NCI-H345 treated with DMSO at 0.1 percent for 48 hours (cell line): ENCODE results near the gene FGF4.
"Not testable (repeated sequence)": the region's sequence is repeated elsewhere in the genome, so short reads cannot be mapped to it uniquely, and the experiment has no call there.

Source experiments
- DNase-seq: peaks from one replicate; lab custom pipeline; 2025; ENCODE audit not compliant: unreplicated experiment; lab: John Stamatoyannopoulos, UW

FGF4 gene

DNA sequence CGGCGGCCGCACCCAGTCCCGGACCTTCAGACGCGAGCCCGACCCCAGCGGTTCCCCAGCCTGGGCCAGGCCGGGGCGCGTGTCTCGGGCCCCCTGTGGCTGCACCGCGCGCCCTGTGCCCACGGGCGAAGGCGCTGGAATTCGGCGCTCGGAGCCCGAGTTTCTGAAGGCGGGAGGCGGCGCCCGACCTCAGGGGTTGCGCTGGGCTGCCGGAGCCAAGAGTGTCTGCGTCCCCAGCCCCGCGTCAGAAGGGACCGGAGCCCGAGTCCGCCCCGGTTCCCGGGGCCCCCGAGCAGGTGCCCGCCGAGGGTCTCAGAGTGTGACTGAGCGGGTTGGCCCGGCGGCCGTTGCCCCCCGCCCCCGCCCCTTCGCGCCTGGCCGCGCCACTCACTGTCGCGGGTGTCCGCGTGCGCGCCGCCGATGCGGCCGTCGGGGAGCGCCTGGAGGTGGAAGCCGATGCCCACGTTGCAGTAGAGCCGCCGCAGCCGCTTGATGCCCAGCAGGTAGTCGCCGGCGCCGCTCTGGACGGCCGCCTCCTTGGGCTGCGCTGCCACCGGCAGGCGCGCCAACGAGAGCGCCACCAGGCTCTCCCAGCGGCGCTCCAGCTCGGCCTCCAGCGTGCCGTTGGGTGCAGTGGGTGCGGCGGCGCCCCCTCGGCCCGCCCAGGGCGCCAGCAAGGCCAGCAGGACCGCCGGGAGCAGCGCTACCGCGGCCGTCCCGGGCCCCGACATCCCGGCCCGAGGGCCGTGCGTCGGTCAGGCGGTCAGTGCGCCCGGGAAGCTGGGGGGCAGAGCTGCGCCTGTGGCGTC, 583 bp downstream of the FGF4 start:
- no peak for DNase-seq

DNA sequence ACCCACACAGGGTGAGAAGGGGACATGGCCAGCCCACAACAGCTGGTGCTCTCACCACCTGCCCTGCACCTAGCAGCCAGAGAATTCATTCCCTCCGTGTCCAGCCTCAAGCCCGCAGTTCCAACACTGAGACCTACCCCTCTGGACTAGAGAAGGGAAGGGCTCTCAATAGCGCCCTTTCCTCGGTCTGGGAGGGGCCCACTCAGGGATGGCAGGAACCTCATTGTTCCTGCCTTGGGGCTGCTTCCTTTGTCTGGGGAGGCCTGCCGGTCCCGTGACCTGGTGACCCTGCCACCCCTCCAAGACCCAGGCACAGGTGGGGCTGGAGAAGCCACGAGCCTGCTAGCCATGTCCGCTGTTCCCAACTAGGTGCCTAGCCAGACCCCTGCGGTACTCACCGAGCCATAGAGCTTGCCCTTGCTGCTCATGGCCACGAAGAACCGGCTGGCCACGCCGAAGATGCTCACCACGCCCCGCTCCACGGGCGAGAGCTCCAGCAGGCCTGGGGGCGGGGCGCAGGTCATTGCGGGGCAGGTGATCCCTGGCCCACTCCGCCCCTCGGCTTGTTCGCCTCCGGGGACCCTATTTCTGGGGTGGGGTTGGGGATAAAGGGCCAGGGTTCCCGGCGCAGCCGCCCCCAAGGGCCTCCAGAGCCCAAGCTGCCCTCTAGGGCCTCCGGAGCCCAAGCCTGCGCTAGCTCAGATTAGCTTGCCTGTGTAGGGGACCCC, 1.4 kb downstream of the FGF4 start:
- DNase-seq = no peak

GRCh38 chr11:69771466-69771865, 3.7 kb downstream of the FGF4 start:
- no peak for DNase-seq

DNA sequence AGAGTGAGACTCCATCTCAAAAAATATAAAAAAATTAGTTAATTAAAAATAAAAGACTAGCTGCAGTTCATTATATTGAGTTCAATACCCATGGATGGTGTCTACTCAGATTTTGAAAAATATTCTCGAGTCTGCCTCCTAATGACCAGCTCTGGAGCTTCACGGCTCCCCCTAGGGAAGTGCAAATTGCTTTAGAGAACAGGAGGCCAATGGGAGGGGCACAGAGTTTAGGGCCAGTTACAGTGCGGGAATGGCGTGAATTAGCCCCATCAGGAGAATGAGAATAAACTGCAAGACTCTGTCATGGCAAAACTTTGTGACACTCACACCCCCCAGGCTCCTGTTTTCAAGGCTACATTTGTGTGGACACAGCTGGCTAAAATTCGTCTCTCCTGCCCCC, 4.6 kb downstream of the FGF4 start:
- DNase-seq = no peak

DNA sequence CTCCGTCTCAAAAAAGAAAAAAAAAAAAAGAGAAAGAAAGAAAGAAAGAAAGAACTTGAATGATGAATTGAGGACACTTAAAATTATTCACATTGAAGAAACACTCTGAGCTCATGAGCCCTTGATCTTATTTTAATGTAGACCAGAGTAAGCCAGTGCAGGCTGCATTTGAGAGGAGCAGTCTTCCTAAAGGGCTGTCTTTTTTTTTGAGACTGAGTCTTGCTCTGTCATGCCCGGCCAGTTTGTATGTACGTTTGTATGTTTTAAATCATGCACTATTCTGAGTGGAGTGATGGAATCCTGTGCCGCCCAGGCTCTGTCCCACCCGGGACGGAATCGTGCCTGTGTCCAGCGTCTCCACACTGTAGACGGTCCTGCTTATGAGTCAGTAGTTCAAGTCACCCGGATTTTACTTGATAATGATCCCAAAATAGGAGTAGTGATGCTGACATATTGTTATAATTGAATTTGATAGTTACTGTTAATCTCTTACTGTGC, 9.6 kb downstream of the FGF4 start:
- no peak for DNase-seq

- not testable (repeated sequence) for DNase-seq
These were observed 10.2 kb downstream of the FGF4 start for GRCh38 chr11:69764918-69765317.

- no peak for DNase-seq
These were observed 14.8 kb downstream of the FGF4 start for GRCh38 chr11:69760319-69760718.

- DNase-seq = no peak
These were observed 22.3 kb downstream of the FGF4 start for GRCh38 chr11:69752890-69753289.

DNA sequence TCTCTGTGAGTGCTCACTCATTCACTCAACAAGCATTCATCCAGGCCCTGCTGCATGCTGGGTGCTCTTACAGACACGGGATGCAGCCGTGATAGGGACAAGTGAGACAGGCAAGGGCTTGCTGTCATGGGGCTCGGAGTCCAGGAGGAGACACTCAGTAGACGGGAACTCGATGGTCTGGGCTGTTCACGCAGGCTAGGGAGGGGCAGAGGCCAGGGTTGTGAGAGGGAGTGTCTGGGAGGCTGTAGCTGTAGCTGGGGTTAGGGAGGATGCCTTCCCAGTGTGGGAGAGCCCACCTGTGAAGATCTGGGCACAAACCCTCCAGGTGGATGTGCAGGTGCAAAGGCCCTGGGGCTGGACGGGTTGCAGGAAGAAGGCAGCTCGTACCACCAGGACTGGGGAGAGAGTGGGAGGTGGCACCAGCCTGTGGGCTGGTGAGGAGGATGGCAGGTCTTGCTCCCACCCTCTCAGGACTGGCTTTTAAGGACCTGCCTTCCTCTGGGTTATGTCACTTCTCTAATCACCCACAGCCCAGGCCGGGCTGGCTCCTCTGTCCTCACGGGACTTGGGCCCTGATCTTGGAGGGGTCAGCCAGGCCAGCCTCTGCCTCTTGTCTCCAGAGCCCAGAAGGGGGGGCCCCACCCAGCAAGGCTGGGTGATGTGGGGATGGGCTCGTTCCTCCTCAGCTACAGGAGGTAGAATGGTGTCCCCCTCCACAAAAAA, 24.1 kb downstream of the FGF4 start:
- DNase-seq = no peak

- no peak for DNase-seq
These were observed 24.9 kb downstream of the FGF4 start for GRCh38 chr11:69750108-69750850.

GRCh38 chr11:69748637-69749036, 26.5 kb downstream of the FGF4 start:
- no peak for DNase-seq

- no peak for DNase-seq
These were observed 28.1 kb downstream of the FGF4 start for GRCh38 chr11:69746752-69747742.

GRCh38 chr11:69746140-69746539, 29.0 kb downstream of the FGF4 start:
- DNase-seq = no peak

DNA sequence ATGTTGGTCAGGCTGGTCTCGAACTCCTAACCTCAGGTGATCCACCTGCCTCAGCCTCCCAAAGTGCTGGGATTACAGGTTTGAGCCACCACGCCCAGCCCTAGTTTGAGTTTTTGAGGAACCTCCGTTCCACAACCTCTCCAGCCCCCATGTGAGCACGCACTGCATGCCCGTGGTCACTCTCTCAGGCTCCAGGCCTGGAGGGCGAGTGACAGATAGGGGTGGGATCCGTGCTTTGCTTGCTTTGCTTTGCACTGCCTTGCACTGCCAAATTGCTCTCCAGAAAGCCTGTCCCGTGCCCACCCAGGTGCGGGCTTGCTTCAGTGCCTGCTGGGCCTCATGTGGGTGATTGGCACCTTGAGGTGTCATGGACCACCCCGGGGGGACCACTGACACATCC, 29.9 kb downstream of the FGF4 start:
- DNase-seq = no peak

- no peak for DNase-seq
These were observed 30.7 kb downstream of the FGF4 start for GRCh38 chr11:69744435-69744834.

DNA sequence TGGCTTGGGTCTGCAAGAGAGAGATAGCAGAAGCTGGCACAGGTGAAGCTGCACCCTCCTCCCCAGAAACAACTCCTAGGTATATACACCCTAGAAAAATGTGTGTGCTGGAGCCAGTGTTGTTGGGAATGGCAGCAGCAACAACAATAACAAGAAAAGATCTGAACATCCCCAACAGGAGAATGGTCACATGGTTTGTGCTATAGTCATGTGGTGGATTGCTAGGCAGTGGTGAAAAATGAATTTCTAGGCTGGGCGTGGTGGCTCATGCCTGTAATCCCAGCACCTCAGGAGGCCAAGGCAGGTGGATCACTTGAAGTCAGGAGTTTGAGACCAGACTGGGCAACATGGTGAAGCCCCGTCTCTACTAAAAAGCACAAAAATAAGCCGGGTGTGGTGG, 40.3 kb downstream of the FGF4 start:
- DNase-seq = no peak

DNA sequence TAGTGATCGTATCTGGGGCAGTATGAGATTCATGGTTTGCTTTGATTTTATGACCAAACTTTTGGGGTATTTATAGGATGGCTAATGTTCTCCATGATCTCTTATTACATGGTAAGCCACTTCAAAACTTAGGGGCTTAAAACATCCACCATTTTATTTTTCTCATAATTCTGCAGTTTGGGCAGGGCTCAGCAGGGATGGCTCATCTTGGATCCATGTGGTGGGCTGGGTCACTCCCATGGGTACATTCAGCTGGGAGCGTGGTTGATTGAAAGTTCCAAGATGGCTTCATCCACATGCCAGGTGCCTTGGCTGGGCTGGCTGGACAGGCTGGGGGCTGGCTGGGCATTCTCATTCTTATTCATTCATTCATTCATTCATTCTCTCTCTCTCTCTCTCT, 40.8 kb downstream of the FGF4 start:
- no peak for DNase-seq

DNA sequence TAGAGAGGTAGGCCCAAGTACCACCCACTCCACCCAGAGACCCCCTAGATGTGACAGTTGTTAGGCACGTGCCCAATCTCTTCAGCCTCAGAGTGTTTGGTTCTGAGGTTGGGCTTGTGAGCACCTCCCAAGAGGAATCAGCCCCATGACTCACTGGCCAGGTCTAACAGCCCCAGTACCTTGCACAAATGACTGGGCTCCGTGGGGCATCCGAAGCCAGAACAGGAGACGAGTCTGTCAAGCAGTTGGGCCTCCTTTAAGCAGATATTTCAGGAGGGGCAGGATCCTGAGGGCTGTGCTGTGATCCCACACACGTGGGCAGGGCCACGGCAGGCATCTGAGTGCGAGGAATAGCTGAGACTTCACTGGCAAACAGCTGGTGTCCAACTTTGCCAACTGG, 42.2 kb downstream of the FGF4 start:
- DNase-seq = no peak

DNA sequence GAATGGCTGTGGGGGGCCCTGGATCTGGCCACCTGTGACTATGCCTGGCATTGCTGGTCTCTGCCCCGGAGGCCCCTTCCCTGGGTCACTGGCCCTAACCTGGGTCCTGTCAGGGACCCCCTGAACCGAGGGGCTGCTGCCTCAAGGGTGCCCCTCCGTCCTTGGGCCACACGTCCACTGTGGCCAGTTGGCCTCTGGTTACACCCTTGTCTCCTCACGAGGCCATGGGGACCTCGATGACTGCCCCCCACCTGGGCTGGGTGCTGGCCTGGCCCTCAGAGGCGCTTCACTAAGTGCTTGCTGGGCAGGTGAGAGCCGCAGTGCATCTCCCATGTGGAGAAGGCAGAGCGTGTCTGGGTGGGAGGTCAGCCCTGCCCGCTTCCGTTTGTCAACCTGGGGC, 44.0 kb downstream of the FGF4 start:
- no peak for DNase-seq

GRCh38 chr11:69730500-69730899, 44.6 kb downstream of the FGF4 start:
- DNase-seq = no peak
